HCT116 (cell line): ENCODE data around the gene ETFDH. TPM values are rescaled to one million over a fixed set of nuclear protein-coding genes. Genes with fewer than 3 reads are reported as not detected.

Experiments used
- ATAC-seq: fragments of 200-7000 bp; cut with Tn5 transposase; 2 replicates; pipeline ENCODE4 v1.9.1; 2020; ENCODE audit warnings: mild to moderate bottlenecking, moderate library complexity
- BruUV-seq: library from RNA; stranded (reverse); fragments of 400-500 nt; replicated peaks from 2 replicates; lab custom pipeline; 2021; lab: Mats Ljungman, UMichigan
- CTCF ChIA-PET: fragments of 300-600 bp; sonication (Branson Sonifier 250); formaldehyde crosslinking; loops from one replicate; lab custom pipeline; 2021; ENCODE audit warnings: antibody characterized with exemption; lab: Charles Lee
- POLR2A ChIA-PET: fragments of 300-600, 350-600 bp; sonication (Branson Sonifier 250); formaldehyde crosslinking; loops from one replicate; lab custom pipeline; 2021; ENCODE audit warnings: antibody characterized with exemption; lab: Charles Lee
- RAD21 ChIA-PET, 2 experiments: fragments of 300-600 bp; sonication (Branson Sonifier 250); formaldehyde crosslinking; loops; one replicate each; lab custom pipeline; 2023; ENCODE audit warnings: low total read pairs in 2 of 2; ENCODE audit not compliant: uncharacterized antibody in 2 of 2, unreplicated experiment in 2 of 2, low non-redundant PET in 1 of 2; lab: Charles Lee
- DNase-seq: peaks from one replicate; pipeline ENCODE4 v3.0.0-alpha.2; 2010; ENCODE audit warnings: low read depth, low spot score
- H2AFZ ChIP-seq: fragments of 200-600 bp; shearing (Covaris generic), sonication (generic); 2 replicates; pipeline ENCODE4 v1.6.1; 2017; ENCODE audit warnings: low read depth, mixed run types, mixed read lengths, antibody characterized with exemption, low read length; ENCODE audit not compliant: poor library complexity, severe bottlenecking
- H3K27ac ChIP-seq: 2 replicates; pipeline ENCODE4 v1.5.1; 2012; ENCODE audit warnings: low read depth, low read length
- H3K27me3 ChIP-seq: fragments of 200-600 bp; sonication (generic); 2 replicates; pipeline ENCODE4 v1.6.1; 2016; ENCODE audit warnings: mixed run types, low read length, mixed read lengths; ENCODE audit not compliant: insufficient read depth
- H3K36me3 ChIP-seq, 2 experiments: fragments of 200-500 bp in 1 of 2; fragments of 200-600 bp in 1 of 2; sonication (Bioruptor generic) in 1 of 2; sonication (generic) in 1 of 2; 2 replicates each; pipeline versions ENCODE4 v1.5.1 to v1.6.1; 2014 to 2016; ENCODE audit warnings: low read length in 2 of 2, inconsistent platforms in 1 of 2, mixed read lengths in 1 of 2, mixed run types in 1 of 2; ENCODE audit not compliant: insufficient read depth in 2 of 2, control insufficient read depth in 1 of 2
- H3K4me1 ChIP-seq, 2 experiments: fragments of 200-600 bp in 1 of 2; sonication (generic) in 1 of 2; 2 replicates each; pipeline versions ENCODE4 v1.5.1 to v1.6.1; 2012 to 2017; ENCODE audit warnings: low read length in 2 of 2, inconsistent platforms in 1 of 2, mild to moderate bottlenecking in 1 of 2, mixed read lengths in 1 of 2, mixed run types in 1 of 2, moderate library complexity in 1 of 2; ENCODE audit not compliant: insufficient read depth in 2 of 2, control insufficient read depth in 1 of 2
- H3K4me2 ChIP-seq: fragments of 200-600 bp; sonication (generic); 2 replicates; pipeline ENCODE4 v1.6.1; 2017; ENCODE audit warnings: mixed run types, low read length, mixed read lengths
- H3K4me3 ChIP-seq, 2 experiments: fragments of 200-600 bp in 1 of 2; sonication (generic) in 1 of 2; replicated peaks in 1 of 2; 2 replicates each; pipeline ENCODE4 v1.5.1; 2011 to 2016; ENCODE audit warnings: low read length in 2 of 2, control low read depth in 1 of 2, low read depth in 1 of 2, mild to moderate bottlenecking in 1 of 2, mixed read lengths in 1 of 2, mixed run types in 1 of 2
- H3K79me2 ChIP-seq: fragments of 200-600 bp; sonication (generic); 2 replicates; pipeline ENCODE4 v1.6.1; 2017; ENCODE audit warnings: mild to moderate bottlenecking, mixed run types, low read length, moderate library complexity, mixed read lengths; ENCODE audit not compliant: insufficient read depth
- H3K9ac ChIP-seq: fragments of 200-600 bp; sonication (generic); 2 replicates; pipeline ENCODE4 v1.6.1; 2016; ENCODE audit warnings: low read length, mixed read lengths
- H3K9me2 ChIP-seq: fragments of 200-600 bp; sonication (generic), shearing (Covaris generic); 2 replicates; pipeline ENCODE4 v1.6.1; 2017; ENCODE audit warnings: mixed run types, mild to moderate bottlenecking, moderate library complexity; ENCODE audit not compliant: insufficient read depth
- H3K9me3 ChIP-seq, 2 experiments: fragments of 200-500 bp in 1 of 2; fragments of 200-600 bp in 1 of 2; sonication (Bioruptor generic) in 1 of 2; sonication (generic) in 1 of 2; 2 replicates each; pipeline ENCODE4 v1.6.1; 2014 to 2017; ENCODE audit warnings: low read length in 2 of 2, mixed read lengths in 2 of 2, inconsistent platforms in 1 of 2, low read depth in 1 of 2, mild to moderate bottlenecking in 1 of 2, mixed run types in 1 of 2, moderate library complexity in 1 of 2; ENCODE audit not compliant: control insufficient read depth in 1 of 2, insufficient read depth in 1 of 2
- H4K20me1 ChIP-seq: fragments of 200-600 bp; sonication (generic), shearing (Covaris generic); 2 replicates; pipeline ENCODE4 v1.6.1; 2017; ENCODE audit warnings: mixed run types, mild to moderate bottlenecking, moderate library complexity; ENCODE audit not compliant: insufficient read depth
- EGR1 ChIP-seq: IDR thresholded peaks from 2 replicates; pipeline ENCODE4 v1.6.1; 2012; ENCODE audit warnings: low read depth
- EZH2phosphoT487 ChIP-seq: fragments of 200-600 bp; IDR thresholded peaks from 2 replicates; pipeline ENCODE4 v1.6.1; 2018; ENCODE audit warnings: antibody characterized with exemption, borderline replicate concordance
- POLR2A ChIP-seq: IDR thresholded peaks from 2 replicates; pipeline ENCODE4 v1.7.0; 2011; ENCODE audit warnings: borderline replicate concordance; ENCODE audit not compliant: insufficient read depth, insufficient read length; ENCODE audit errors: extremely low read depth
- REST ChIP-seq: IDR thresholded peaks from 2 replicates; pipeline ENCODE4 v1.6.1; 2012; ENCODE audit warnings: low read depth
- SP1 ChIP-seq: IDR thresholded peaks from 2 replicates; pipeline ENCODE4 v1.6.1; 2012; ENCODE audit warnings: low read depth
- TCF7L2 ChIP-seq: IDR thresholded peaks from 2 replicates; pipeline ENCODE4 v1.7.0; 2011; ENCODE audit warnings: borderline replicate concordance, inconsistent platforms; ENCODE audit not compliant: insufficient read depth, insufficient read length; ENCODE audit errors: extremely low read depth
- ZFX ChIP-seq: fragments of 450-650 bp; IDR thresholded peaks from 2 replicates; pipeline ENCODE4 v1.6.1; 2017
- intact Hi-C: fragments of 100-400 bp; cut with micrococcal nuclease; formaldehyde crosslinking; loops from 2 replicates; pipeline ENCODE4 v1.10.0; 2022
- total RNA-seq: library from RNA; stranded (reverse); gene quantifications from one replicate; pipeline ENCODE4 v1.2.1, GENCODE V29; 2021; ENCODE audit not compliant: unreplicated experiment

The ETFDH gene
- total RNA-seq, 1 experiment from 2014 or later: 22.2 TPM

GRCh38 chr4:158714937-158715336 is 42.8 kb downstream of the ETFDH start:
- CTCF ChIA-PET: no interaction called here

More at GRCh38 chr4:158714937-158715336, 42.8 kb downstream of the ETFDH start:
- Histone ChIP-seq H3K4me1 (no peaks in the 10 kb centered on the region), H3K9me3 (no peaks in the 10 kb centered on the region), H3K4me3 (no peak overlapping the region), H3K27me3 (no peaks in the 10 kb centered on the region), H3K9me2 (no peaks in the 10 kb centered on the region), H4K20me1 (no peaks in the 10 kb centered on the region), H3K79me2 (peaks cover 35% of the 10 kb centered on the region), H2AFZ (no peak overlapping the region), H3K9ac (no peak overlapping the region), H3K36me3 (peaks cover 65 to 76% of the 10 kb centered on the region in 2 experiments), H3K27ac (no peak overlapping the region), H3K4me2 (no peak overlapping the region)
- ChIA-PET POLR2A (no interaction called here), RAD21 (no interaction called here)
- no TSS peak for BruUV-seq
- no peak for DNase-seq
- no peak for ATAC-seq
- intact Hi-C loops: no loop called here
- TF ChIP-seq EZH2phosphoT487 (no peak), SP1 (no peak), POLR2A (no peak), REST (no peak), TCF7L2 (no peak), ZFX (no peak), EGR1 (no peak)
- TF ChIP-seq, all 23 proteins: peak for 0
